GM12878 (cell line): ENCODE results near the gene DSE. TPM values are rescaled to one million over a fixed set of nuclear protein-coding genes. Genes with fewer than 3 reads are reported as not detected.

ENCODE experiments used
- ATAC-seq: fragments of 200-7000 bp; cut with Tn5 transposase; 3 replicates; pipeline ENCODE4 v1.9.1; 2020; ENCODE audit warnings: mild to moderate bottlenecking, moderate library complexity
- BruUV-seq: library from RNA; stranded (reverse); fragments of 400-500 nt; replicated peaks from 2 replicates; lab custom pipeline; 2021; lab: Mats Ljungman, UMichigan
- CTCF ChIA-PET: fragments of 300-600 bp; sonication (Branson Sonifier 250); formaldehyde crosslinking; extraction: SDS; loops from one replicate; lab custom pipeline; 2021; ENCODE audit warnings: inconsistent platforms; lab: Yijun Ruan, JAX
- POLR2A ChIA-PET: fragments of 350-600 bp; formaldehyde crosslinking; extraction: SDS; loops from one replicate; lab custom pipeline; 2021; ENCODE audit warnings: inconsistent platforms; lab: Charles Lee
- RAD21 ChIA-PET: fragments of 300-600 bp; sonication (Branson Sonifier 250); formaldehyde crosslinking; loops from one replicate; lab custom pipeline; 2023; ENCODE audit warnings: antibody characterized with exemption; ENCODE audit not compliant: unreplicated experiment; lab: Charles Lee
- SMC1A ChIA-PET: fragments of 300-600 bp; sonication (Branson Sonifier 250); formaldehyde crosslinking; loops from one replicate; lab custom pipeline; 2023; ENCODE audit not compliant: unreplicated experiment, uncharacterized antibody; lab: Charles Lee
- DNase-seq: peaks from one replicate; pipeline ENCODE4 v3.0.0-alpha.2; 2011; ENCODE audit warnings: low read depth, low spot score
- FAIRE-seq: peaks from 3 replicates; lab custom pipeline; 2011; peaks lifted over from hg19 to GRCh38; lab: Jason Lieb, UNC
- H2AFZ ChIP-seq: 2 replicates; pipeline ENCODE4 v1.6.0; 2011; ENCODE audit warnings: low read depth, low read length, control low read depth; ENCODE audit not compliant: control insufficient read depth
- H3K27ac ChIP-seq: 2 replicates; pipeline ENCODE4 v1.5.1; 2011; ENCODE audit warnings: control low read depth; ENCODE audit not compliant: control insufficient read depth, insufficient read depth
- H3K27me3 ChIP-seq, 2 experiments: replicated peaks in 1 of 2; 2 replicates each; pipeline versions ENCODE4 v1.6.0 to v1.6.1; 2011; ENCODE audit warnings: low read length in 1 of 2; ENCODE audit not compliant: control insufficient read depth in 2 of 2, insufficient read depth in 2 of 2
- H3K36me3 ChIP-seq, 2 experiments: 2 replicates each; pipeline ENCODE4 v1.5.1; 2011; ENCODE audit warnings: low read length in 1 of 2; ENCODE audit not compliant: control insufficient read depth in 2 of 2, insufficient read depth in 2 of 2
- H3K4me1 ChIP-seq: 2 replicates; pipeline ENCODE4 v1.6.1; 2011; ENCODE audit warnings: mild to moderate bottlenecking, low read length, moderate library complexity, mixed read lengths; ENCODE audit not compliant: control insufficient read depth, insufficient read depth
- H3K4me2 ChIP-seq: 2 replicates; pipeline ENCODE4 v1.6.0; 2011; ENCODE audit warnings: control low read depth; ENCODE audit not compliant: control insufficient read depth, insufficient read depth
- H3K4me3 ChIP-seq: fragments of 200-600 bp; sonication (generic); 2 replicates; pipeline ENCODE4 v1.5.1; 2016
- H3K79me2 ChIP-seq: 2 replicates; pipeline ENCODE4 v1.6.0; 2011; ENCODE audit warnings: low read length; ENCODE audit not compliant: control insufficient read depth, insufficient read depth
- H3K9ac ChIP-seq: 2 replicates; pipeline ENCODE4 v1.8.0; 2011; ENCODE audit warnings: low read length, control low read depth, mixed read lengths; ENCODE audit not compliant: control insufficient read depth, insufficient read depth
- H3K9me3 ChIP-seq: replicated peaks from 3 replicates; pipeline ENCODE4 v1.5.1; 2011; ENCODE audit warnings: mild to moderate bottlenecking, low read length; ENCODE audit not compliant: control insufficient read depth, insufficient read depth
- H4K20me1 ChIP-seq: 2 replicates; pipeline ENCODE4 v1.6.0; 2011; ENCODE audit not compliant: control insufficient read depth, insufficient read depth
- CBFB ChIP-seq: IDR thresholded peaks from 2 replicates; pipeline ENCODE4 v1.6.1; 2016; ENCODE audit warnings: antibody characterized with exemption, low read depth
- CREM ChIP-seq: IDR thresholded peaks from 2 replicates; pipeline ENCODE4 v1.6.1; 2014; ENCODE audit warnings: antibody characterized with exemption, low read depth
- DPF2 ChIP-seq: fragments of 450-650 bp; IDR thresholded peaks from 2 replicates; pipeline ENCODE4 v1.6.1; 2017; ENCODE audit warnings: mild to moderate bottlenecking
- FOXM1 ChIP-seq: IDR thresholded peaks from 2 replicates; pipeline ENCODE4 v1.6.1; 2012; ENCODE audit warnings: low read depth, mild to moderate bottlenecking, inconsistent platforms, low read length, moderate library complexity
- GABPA ChIP-seq: IDR thresholded peaks from 2 replicates; pipeline ENCODE4 v1.6.1; 2014; ENCODE audit warnings: antibody characterized with exemption, low read depth, mild to moderate bottlenecking, inconsistent platforms
- IKZF1 ChIP-seq: fragments of 450-650 bp; conservative IDR thresholded peaks from 2 replicates; pipeline ENCODE4 v1.6.1; 2017; ENCODE audit warnings: antibody characterized with exemption, mild to moderate bottlenecking
- IRF4 ChIP-seq: IDR thresholded peaks from 2 replicates; pipeline ENCODE4 v1.6.1; 2011; ENCODE audit warnings: low read depth, low read length
- MEF2A ChIP-seq: IDR thresholded peaks from 2 replicates; pipeline ENCODE4 v1.6.1; 2011; ENCODE audit warnings: low read depth, mild to moderate bottlenecking, low read length, moderate library complexity; ENCODE audit not compliant: insufficient read depth
- MEF2B ChIP-seq: fragments of 450-650 bp; IDR thresholded peaks from 2 replicates; pipeline ENCODE4 v1.6.1; 2018; ENCODE audit warnings: mild to moderate bottlenecking, moderate library complexity; ENCODE audit not compliant: partially characterized antibody, poor library complexity, severe bottlenecking
- MLLT1 ChIP-seq: fragments of 450-650 bp; IDR thresholded peaks from 2 replicates; pipeline ENCODE4 v1.6.1; 2016; ENCODE audit warnings: mild to moderate bottlenecking
- NFIC ChIP-seq: IDR thresholded peaks from 2 replicates; pipeline ENCODE4 v1.6.1; 2012; ENCODE audit warnings: low read depth, mild to moderate bottlenecking, inconsistent platforms, low read length, moderate library complexity
- TARDBP ChIP-seq: IDR thresholded peaks from 2 replicates; pipeline ENCODE4 v1.6.1; 2016; ENCODE audit warnings: borderline replicate concordance
- YBX1 ChIP-seq: fragments of 450-650 bp; IDR thresholded peaks from 2 replicates; pipeline ENCODE4 v1.6.1; 2016; ENCODE audit warnings: antibody characterized with exemption
- YY1 ChIP-seq: IDR thresholded peaks from 2 replicates; pipeline ENCODE4 v1.6.1; 2011; ENCODE audit warnings: low read depth, mild to moderate bottlenecking, low read length
- ZNF24 ChIP-seq: fragments of 450-650 bp; IDR thresholded peaks from 2 replicates; pipeline ENCODE4 v1.6.1; 2017; ENCODE audit warnings: antibody characterized with exemption, mild to moderate bottlenecking
- ZNF384 ChIP-seq: IDR thresholded peaks from 2 replicates; pipeline ENCODE4 v1.6.1; 2012; ENCODE audit warnings: low read depth, mild to moderate bottlenecking, low read length, improper control_type of control experiment, borderline replicate concordance
- ZZZ3 ChIP-seq: IDR thresholded peaks from 2 replicates; pipeline ENCODE4 v1.6.1; 2011; ENCODE audit warnings: low read depth; ENCODE audit not compliant: control insufficient read depth, insufficient read length
- whole genome bisulfite sequencing: methylation state at CpG from one replicate; pipeline ENCODE4 v1.1.6; 2016; ENCODE audit warnings: low lambda C conversion rate; ENCODE audit not compliant: insufficient replicate concordance, insufficient coverage; ENCODE audit errors: missing lambda C conversion rate; 5-methylcytosine and 5-hydroxymethylcytosine counted together
- in situ Hi-C: fragments of 300-500 bp; cut with MboI; formaldehyde crosslinking; loops from 9 replicates; pipeline ENCODE4 v1.14.3; 2018; ENCODE audit warnings: mixed read lengths
- intact Hi-C: fragments of 100-400 bp; cut with micrococcal nuclease; formaldehyde crosslinking; loops from one replicate; pipeline ENCODE4 v1.14.2; 2022; ENCODE audit not compliant: unreplicated experiment
- polyA plus RNA-seq, 11 experiments: library from polyadenylated mRNA; depleted of rRNA in 4 of 11; unstranded in 6 of 11; stranded (reverse) in 5 of 11; fragments of >200 nt; fragmentation: Nextera tagmentation in 4 of 11; fragmentation: Illumina TruSeq in 1 of 11; extraction: Ambion mirVana in 4 of 11; extraction: Trizol in 1 of 11; gene quantifications; 1 replicate in 1 of 11; 2 replicates in 10 of 11; pipeline versions ENCODE4 v1.2.1 to v1.2.3, GENCODE V29; 2011 to 2016; ENCODE audit warnings: inconsistent platforms in 2 of 11, missing spikeins in 2 of 11, low read depth in 1 of 11
- total RNA-seq, 4 experiments: library from RNA; depleted of rRNA in 3 of 4; stranded (reverse); fragments of >200 nt in 3 of 4; fragmentation: Illumina TruSeq in 1 of 4; extraction: Trizol in 1 of 4; gene quantifications; 2 replicates each; pipeline versions ENCODE4 v1.2.1 to v1.2.3, GENCODE V29; 2013 to 2021
- TF ChIP-seq, protein P1 (sequence below): IDR thresholded peaks from 2 replicates; pipeline ENCODE4 v1.6.1; 2012; ENCODE audit warnings: low read depth, low read length, improper control_type of control experiment

The DSE gene
- total and polyA plus RNA-seq, 10 of the 15 experiments (the other 5 are each of a cell fraction or from before 2014, with no cell fraction given) = 12.6 to 76.4 (median 43.0) TPM

DNA sequence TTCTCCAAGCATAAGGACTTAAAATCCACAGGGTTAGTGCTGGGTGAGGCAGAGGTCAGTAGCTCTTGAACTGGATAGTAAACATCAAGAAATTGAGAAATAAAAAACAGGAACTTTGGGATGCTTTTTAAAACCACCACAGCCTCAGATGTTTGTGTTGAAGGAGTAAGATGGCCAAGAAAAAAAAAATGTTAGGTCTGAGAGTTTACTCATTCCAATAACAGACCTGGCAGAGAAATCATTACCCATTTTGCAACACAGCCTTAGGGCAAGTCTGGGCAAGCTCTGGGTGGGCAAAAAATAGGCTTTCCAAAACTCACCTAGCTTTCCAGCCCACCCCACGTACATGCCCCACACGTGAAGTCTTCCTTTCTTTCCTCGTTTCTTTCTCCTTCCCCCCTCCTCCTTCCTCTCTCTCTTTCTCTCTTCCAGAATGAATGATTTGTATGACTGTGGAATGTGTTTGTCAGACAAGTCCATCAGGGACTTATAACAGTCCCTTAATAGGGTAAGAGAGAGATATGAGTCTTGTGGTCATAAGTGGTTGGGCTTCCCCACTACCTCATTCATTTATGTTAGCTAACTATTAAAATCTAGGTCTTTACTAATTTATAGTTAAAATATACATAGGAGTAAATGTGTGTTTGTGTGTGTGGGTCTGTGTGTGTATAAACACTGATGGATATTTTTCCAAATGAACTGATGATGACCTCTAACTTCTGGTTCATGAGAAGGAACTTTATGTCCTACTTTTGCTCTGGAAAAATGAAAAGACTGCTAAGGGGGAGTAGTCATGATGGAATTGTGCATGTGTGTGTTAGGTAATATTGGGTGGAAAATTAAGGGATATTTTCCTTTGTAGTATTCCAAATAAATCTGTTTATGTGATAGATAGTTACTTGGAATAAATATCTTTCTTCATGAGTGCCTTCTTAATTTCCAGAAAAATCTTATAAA lies 18.0 kb upstream of the DSE start:
- peak; percentile 91 for ATAC-seq
- H3K79me2 ChIP-seq = no peaks in the 10 kb centered on the region
- peak overlapping the region; percentile 55 for H2AFZ ChIP-seq
- H3K9me3 ChIP-seq = no peaks in the 10 kb centered on the region; the same call in 2 of the 3 replicates
- FAIRE-seq = peak; percentile 83
- DNase-seq = peak; percentile 38
- RAD21 ChIA-PET = interaction anchor here (0.8 to 2.6 kb wide), 2 partner anchors 40 to 92 kb away, joined by 3 to 6 read pairs; no protein-coding TSS in a partner anchor
- peak overlapping the region; percentile 13; the same call in 1 of the 2 replicates for H3K27ac ChIP-seq
- H3K27me3 ChIP-seq = no peaks in the 10 kb centered on the region
- SMC1A ChIA-PET = interaction anchor here (0.9 to 1.8 kb wide), 10 partner anchors 8 to 65 kb away, joined by 3 to 6 read pairs (median 4); no protein-coding TSS in a partner anchor
- CTCF ChIA-PET = interaction anchor here (0.7 to 2.4 kb wide), 6 partner anchors 8 to 182 kb away, joined by 3 to 7 read pairs (median 4); no protein-coding TSS in a partner anchor
- no peaks in the 10 kb centered on the region for H4K20me1 ChIP-seq
- 3% methylated on average over 3 of the region's 3 CpGs for WGBS
- intact Hi-C loops (no loop called here), in situ Hi-C loops (no loop called here)
- POLR2A ChIA-PET = interaction anchor here (0.7 kb wide), 1 partner anchor 42 kb away, joined by 3 read pairs; no protein-coding TSS in a partner anchor
- no peak overlapping the region for H3K9ac ChIP-seq
- no TSS peak for BruUV-seq
- no peaks in the 10 kb centered on the region for H3K36me3 ChIP-seq
- peak overlapping the region; percentile 36 for H3K4me2 ChIP-seq
- H3K4me1 ChIP-seq = peaks cover 9% of the 10 kb centered on the region; the same call in 1 of the 2 replicates
- H3K4me3 ChIP-seq = no peak overlapping the region
- TF ChIP-seq, protein P1, sequence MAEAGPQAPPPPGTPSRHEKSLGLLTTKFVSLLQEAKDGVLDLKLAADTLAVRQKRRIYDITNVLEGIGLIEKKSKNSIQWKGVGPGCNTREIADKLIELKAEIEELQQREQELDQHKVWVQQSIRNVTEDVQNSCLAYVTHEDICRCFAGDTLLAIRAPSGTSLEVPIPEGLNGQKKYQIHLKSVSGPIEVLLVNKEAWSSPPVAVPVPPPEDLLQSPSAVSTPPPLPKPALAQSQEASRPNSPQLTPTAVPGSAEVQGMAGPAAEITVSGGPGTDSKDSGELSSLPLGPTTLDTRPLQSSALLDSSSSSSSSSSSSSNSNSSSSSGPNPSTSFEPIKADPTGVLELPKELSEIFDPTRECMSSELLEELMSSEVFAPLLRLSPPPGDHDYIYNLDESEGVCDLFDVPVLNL = no peak
- peak; percentile 50; the same call in 1 of the 2 replicates for TF ChIP-seq GABPA
- peak; percentile 24; the same call in 1 of the 2 replicates for TF ChIP-seq CBFB
- peak; percentile 19 for TF ChIP-seq MEF2B
- 0 out of 2 replicates have a peak, but pooled peaks have one; percentile 10 for TF ChIP-seq ZNF24
- TF ChIP-seq FOXM1 = peak; percentile 67; the same call in 1 of the 2 replicates
- no peak for TF ChIP-seq TARDBP
- TF ChIP-seq ZNF384 = peak; percentile 5; the same call in 1 of the 2 replicates
- TF ChIP-seq YBX1 = no peak
- TF ChIP-seq IKZF1 = peak; percentile 66; the same call in 1 of the 2 replicates
- 0 out of 2 replicates have a peak, but pooled peaks have one; percentile 23 for TF ChIP-seq MEF2A
- peak; percentile 31; the same call in 1 of the 2 replicates for TF ChIP-seq IRF4
- TF ChIP-seq MLLT1 = no peak
- TF ChIP-seq YY1 = 0 out of 2 replicates have a peak, but pooled peaks have one; percentile 11
- TF ChIP-seq DPF2 = peak; percentile 79
- peak; percentile 77; the same call in 1 of the 2 replicates for TF ChIP-seq NFIC
- no peak for TF ChIP-seq ZZZ3
- peak; percentile 50; the same call in 1 of the 2 replicates for TF ChIP-seq CREM
